ENCODE data around the gene MRPL51. TPM values are rescaled to one million over a fixed set of nuclear protein-coding genes. Genes with fewer than 3 reads are reported as not detected.
A peak's percentile ranks its signal among the peaks of the same experiment; 100 is the strongest.

MRPL51 gene
- total RNA-seq, 1 donor from 2014 or later = 170 TPM

GRCh38 chr12:6450869-6451347, 42.2 kb downstream of the MRPL51 start:
- no peak for DNase-seq (ENCODE audit: low spot score)
- H3K27me3 Mint-ChIP-seq (ENCODE audit: low read depth) = no peaks in the 10 kb centered on the region
- peak overlapping the region; percentile 78 for H3K4me3 Mint-ChIP-seq (ENCODE audit: unreplicated experiment)
- peak overlapping the region; percentile 94 for H3K27ac Mint-ChIP-seq (ENCODE audit: unreplicated experiment)
- no peaks in the 10 kb centered on the region for H3K9me3 Mint-ChIP-seq (ENCODE audit: low read depth)
- peaks cover 5% of the 10 kb centered on the region for H3K36me3 Mint-ChIP-seq (ENCODE audit: low read depth)
- H3K4me1 Mint-ChIP-seq (ENCODE audit: low read depth) = peaks cover 29% of the 10 kb centered on the region
- no peak for TF ChIP-seq CTCF (IDR thresholded peaks at IDR 0.05)

DNA sequence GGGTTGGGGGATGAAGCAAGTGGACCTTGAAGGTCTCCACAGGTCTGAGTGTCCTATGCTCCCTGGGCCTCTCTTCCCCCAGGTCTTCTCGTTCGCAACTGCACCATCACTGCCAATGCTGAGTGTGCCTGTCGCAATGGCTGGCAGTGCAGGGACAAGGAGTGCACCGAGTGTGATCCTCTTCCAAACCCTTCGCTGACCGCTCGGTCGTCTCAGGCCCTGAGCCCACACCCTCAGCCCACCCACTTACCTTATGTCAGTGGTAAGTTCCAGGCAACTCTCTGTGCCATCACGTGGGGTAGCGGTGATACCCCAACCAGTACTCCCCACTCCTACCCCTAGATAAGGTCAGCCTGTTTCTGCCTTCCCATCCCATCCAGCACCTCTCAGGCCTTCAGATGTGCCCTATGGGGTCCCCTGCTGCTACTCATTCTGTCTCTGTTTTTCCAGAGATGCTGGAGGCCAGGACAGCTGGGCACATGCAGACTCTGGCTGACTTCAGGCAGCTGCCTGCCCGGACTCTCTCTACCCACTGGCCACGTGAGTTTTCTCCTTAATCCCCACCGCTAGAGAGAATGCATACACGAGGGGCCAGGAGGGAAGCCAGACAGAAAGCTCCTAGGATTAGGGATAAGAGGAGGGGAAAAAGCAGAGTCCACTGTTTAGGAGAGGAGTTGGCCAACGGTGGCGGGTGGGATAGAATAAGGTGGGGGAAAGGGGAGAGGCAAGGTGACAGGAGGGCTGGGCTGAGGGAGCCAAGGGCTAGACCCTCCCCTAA, 42.8 kb downstream of the MRPL51 start:
- peak overlapping the region; percentile 78 for H3K4me3 Mint-ChIP-seq (ENCODE audit: unreplicated experiment)
- peaks cover 7% of the 10 kb centered on the region for H3K36me3 Mint-ChIP-seq (ENCODE audit: low read depth)
- H3K9me3 Mint-ChIP-seq (ENCODE audit: low read depth) = no peaks in the 10 kb centered on the region
- H3K27me3 Mint-ChIP-seq (ENCODE audit: low read depth) = no peaks in the 10 kb centered on the region
- no peak for DNase-seq (ENCODE audit: low spot score)
- H3K4me1 Mint-ChIP-seq (ENCODE audit: low read depth) = peaks cover 29% of the 10 kb centered on the region
- no peak for TF ChIP-seq CTCF (IDR thresholded peaks at IDR 0.05)
- peak overlapping the region; percentile 36 for H3K27ac Mint-ChIP-seq (ENCODE audit: unreplicated experiment)

DNA sequence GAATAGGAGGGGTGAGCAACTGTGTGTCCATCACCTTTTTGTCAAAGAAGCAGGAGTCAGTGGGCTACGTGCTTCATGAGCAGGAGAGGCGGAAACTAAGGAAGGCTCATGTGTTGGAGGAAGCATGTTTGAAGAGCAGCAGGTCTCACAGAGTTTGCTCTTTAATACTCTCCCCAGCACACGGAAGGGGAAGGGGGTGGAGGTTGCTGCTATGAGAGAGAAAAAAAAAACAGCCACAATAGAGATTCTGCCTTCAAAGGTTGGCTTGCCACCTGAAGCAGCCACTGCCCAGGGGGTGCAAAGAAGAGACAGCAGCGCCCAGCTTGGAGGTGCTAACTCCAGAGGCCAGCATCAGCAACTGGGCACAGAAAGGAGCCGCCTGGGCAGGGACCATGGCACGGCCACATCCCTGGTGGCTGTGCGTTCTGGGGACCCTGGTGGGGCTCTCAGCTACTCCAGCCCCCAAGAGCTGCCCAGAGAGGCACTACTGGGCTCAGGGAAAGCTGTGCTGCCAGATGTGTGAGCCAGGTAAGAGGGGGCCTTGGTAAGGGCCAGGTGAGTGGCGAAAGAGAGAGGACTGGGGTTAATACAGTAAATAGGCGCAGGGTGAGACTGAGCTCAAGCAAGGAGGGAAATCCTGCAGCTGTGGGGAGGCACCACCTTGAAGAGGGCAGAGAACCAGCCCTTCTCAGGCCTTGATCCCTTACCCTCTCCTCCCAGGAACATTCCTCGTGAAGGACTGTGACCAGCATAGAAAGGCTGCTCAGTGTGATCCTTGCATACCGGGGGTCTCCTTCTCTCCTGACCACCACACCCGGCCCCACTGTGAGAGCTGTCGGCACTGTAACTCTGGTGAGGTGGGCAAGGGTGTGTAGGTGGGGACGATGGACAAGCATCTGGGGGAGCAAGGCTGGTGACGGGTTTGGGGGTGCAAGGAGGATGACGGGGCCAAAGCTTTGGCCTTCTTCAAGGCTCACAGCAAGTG, 48.1 kb downstream of the MRPL51 start, which contains the start of gene CD27:
Gene CD27, plus strand, starts transcription at position 252 of the 985 bp plus-strand sequence. Its CDS starts 141 bp downstream, at position 393.
- no peaks in the 10 kb centered on the region for H3K9me3 Mint-ChIP-seq (ENCODE audit: low read depth)
- no peak within 1 kb of the TSS for H3K4me3 Mint-ChIP-seq (ENCODE audit: unreplicated experiment)
- no peaks in the 10 kb centered on the region for H3K4me1 Mint-ChIP-seq (ENCODE audit: low read depth)
- TF ChIP-seq CTCF (IDR thresholded peaks at IDR 0.05) = no peak
- H3K36me3 Mint-ChIP-seq (ENCODE audit: low read depth) = peaks cover 7% of the 10 kb centered on the region
- no peak for DNase-seq (ENCODE audit: low spot score)
- H3K27me3 Mint-ChIP-seq (ENCODE audit: low read depth) = no peaks in the 10 kb centered on the region
- no peak within 1 kb of the TSS for H3K27ac Mint-ChIP-seq (ENCODE audit: unreplicated experiment)

DNA sequence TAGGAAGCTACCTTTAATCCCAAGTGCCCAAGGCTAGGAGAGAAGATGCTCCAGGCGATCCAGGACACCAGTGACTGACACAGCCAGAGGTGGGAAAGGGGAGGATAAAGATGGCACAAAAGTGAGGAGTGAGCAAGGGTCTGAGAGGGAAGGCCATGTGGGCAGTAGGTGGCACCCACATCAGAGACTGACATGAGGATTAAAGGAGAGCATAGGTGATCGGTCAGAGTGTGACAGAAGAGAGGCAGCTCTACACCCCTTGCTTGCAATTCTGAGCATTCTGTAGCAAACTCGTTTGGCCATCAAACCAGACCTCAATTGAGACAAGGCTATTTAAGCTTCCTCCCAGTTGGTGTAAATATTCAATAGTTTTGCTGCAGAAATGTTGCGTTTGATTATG, 49.0 kb downstream of the MRPL51 start:
- Mint-ChIP-seq H3K27ac (ENCODE audit: unreplicated experiment) (no peak overlapping the region), H3K36me3 (ENCODE audit: low read depth) (peaks cover 7% of the 10 kb centered on the region), H3K4me3 (ENCODE audit: unreplicated experiment) (no peak overlapping the region), H3K27me3 (ENCODE audit: low read depth) (no peaks in the 10 kb centered on the region), H3K9me3 (ENCODE audit: low read depth) (no peaks in the 10 kb centered on the region), H3K4me1 (ENCODE audit: low read depth) (no peaks in the 10 kb centered on the region)
- TF ChIP-seq CTCF (IDR thresholded peaks at IDR 0.05) = no peak
- DNase-seq (ENCODE audit: low spot score) = no peak

All from chondrocyte (in vitro differentiated cells).